ENCODE measurements around the gene ARSA.

The ARSA gene

GRCh38 chr22:50601669-50602337 is 26.1 kb downstream of the ARSA start:
- no peak for DNase-seq

- DNase-seq, result no peak
These were observed 26.8 kb downstream of the ARSA start for GRCh38 chr22:50600967-50601668.

GRCh38 chr22:50600538-50600937 is 27.4 kb downstream of the ARSA start, which contains the start of gene MAPK8IP2:
MAPK8IP2 (plus strand) TSS chr22:50600793; CDS start chr22:50600819, 26 bp downstream.
- DNase-seq, result no peak

GRCh38 chr22:50599816-50600455 is 28.0 kb downstream of the ARSA start:
- peak; percentile 30 for DNase-seq

- no peak for DNase-seq
These were observed 30.9 kb downstream of the ARSA start for GRCh38 chr22:50597097-50597496.

- DNase-seq, result no peak
These were observed 32.8 kb downstream of the ARSA start for GRCh38 chr22:50595189-50595588.

GRCh38 chr22:50587407-50587806 is 40.5 kb downstream of the ARSA start:
- DNase-seq, result no peak

- DNase-seq, result no peak
These were observed 41.5 kb downstream of the ARSA start for GRCh38 chr22:50586416-50586815.

GRCh38 chr22:50585781-50586180 is 42.2 kb downstream of the ARSA start:
- DNase-seq, result no peak

GRCh38 chr22:50585238-50585637 is 42.7 kb downstream of the ARSA start:
- DNase-seq, result no peak

- no peak for DNase-seq
These were observed 43.6 kb downstream of the ARSA start for GRCh38 chr22:50584106-50585096.

GRCh38 chr22:50583294-50583861 is 44.6 kb downstream of the ARSA start:
- DNase-seq, result no peak

GRCh38 chr22:50582493-50583293 is 45.3 kb downstream of the ARSA start, which contains the start of gene CHKB:
CHKB (minus strand) TSS chr22:50582849; CDS start chr22:50582781, 68 bp downstream.
- peak; percentile 97 for DNase-seq

GRCh38 chr22:50581950-50582492 is 45.9 kb downstream of the ARSA start:
- DNase-seq, result no peak

- DNase-seq, result no peak
These were observed 46.7 kb downstream of the ARSA start for GRCh38 chr22:50581031-50581949.

GRCh38 chr22:50579752-50580151 is 48.2 kb downstream of the ARSA start:
- DNase-seq, result no peak

- DNase-seq, result no peak
These were observed 49.1 kb downstream of the ARSA start for GRCh38 chr22:50578776-50579310.

- no peak for DNase-seq
These were observed 49.8 kb downstream of the ARSA start, which contains the start of gene CPT1B for GRCh38 chr22:50577987-50578775. CPT1B (minus strand) TSS chr22:50578427; CDS start chr22:50577915, 512 bp downstream.

GRCh38 chr22:50577697-50577986 is 50.3 kb downstream of the ARSA start:
- no peak for DNase-seq

Data from activated CD4-positive, alpha-beta T cell treated with anti-CD3 and anti-CD28 coated beads for 1 hour (primary cell).